Esophagus squamous epithelium (tissue), 4 donors: ENCODE measurements around the gene ELFN2.

Experiments
- CTCF ChIP-seq, 6 experiments: fragments of 450-650 bp in 4 of 6; fragments of 200-600 bp in 2 of 6; sonication (generic) in 2 of 6; IDR thresholded peaks; one replicate each; pipeline ENCODE4 v1.5.1; 2016 to 2019; ENCODE audit warnings: antibody characterized with exemption in 6 of 6, mild to moderate bottlenecking in 4 of 6, moderate library complexity in 4 of 6
- POLR2A ChIP-seq, 4 donors: fragments of 450-650 bp; IDR thresholded peaks; one replicate each; pipeline ENCODE4 v1.6.1; 2017; ENCODE audit warnings: antibody characterized with exemption in 4 of 4, mild to moderate bottlenecking in 4 of 4, moderate library complexity in 3 of 4

GRCh38 chr22:37343348-37343747 is 83.9 kb downstream of the ELFN2 start:
- TF ChIP-seq CTCF (IDR thresholded peaks at IDR 0.05), result no peak
- TF ChIP-seq POLR2A (IDR thresholded peaks at IDR 0.05), result no peak
